ENCODE measurements around the gene PPEF2. TPM values are rescaled to one million over a fixed set of nuclear protein-coding genes. Genes with fewer than 3 reads are reported as not detected.

PPEF2 gene
- polyA plus RNA-seq, 3 donors, result 0.25 TPM; not detected in 2

GRCh38 chr4:75844151-75844662 is 58.0 kb downstream of the PPEF2 start:
- no peak overlapping the region for H3K4me2 ChIP-seq (replicated peaks; ENCODE audit: extremely low read depth, low read length, poor library complexity, severe bottlenecking)
- peaks cover 1 to 3% of the 10 kb centered on the region in 2 donors for H3K4me1 ChIP-seq (ENCODE audit: control insufficient read depth in 1 of 2, insufficient read depth in 2 of 2, low read length in 2 of 2)
- H3K27me3 Mint-ChIP-seq (ENCODE audit: low read depth in 3 of 3), result peaks cover 2 to 3% (median 3%) of the 10 kb centered on the region in 3 donors
- no peak overlapping the region for H3K4me3 Mint-ChIP-seq
- no peak overlapping the region for H3K27ac ChIP-seq (ENCODE audit: low read depth in 1 of 2, low read length in 2 of 2)
- WGBS (ENCODE audit: insufficient coverage), result 83% methylated on average over 1 of the region's 3 CpGs
- no peak overlapping the region for H3K9ac ChIP-seq (ENCODE audit: insufficient read depth, low read length, poor library complexity, severe bottlenecking)
- H3K4me1 Mint-ChIP-seq, result peaks cover 15% of the 10 kb centered on the region
- H3K27ac Mint-ChIP-seq, result no peak overlapping the region
- no peak overlapping the region for H3K4me3 ChIP-seq (replicated peaks in 1 of 3; ENCODE audit: low read depth in 2 of 3, low read length in 3 of 3)
- no peaks in the 10 kb centered on the region for H3K27me3 ChIP-seq (ENCODE audit: control insufficient read depth in 2 of 2, insufficient read depth in 2 of 2, low read length in 2 of 2)
- H3K36me3 ChIP-seq (replicated peaks in 1 of 2; ENCODE audit: control insufficient read depth in 1 of 2, insufficient read depth in 2 of 2, low read length in 2 of 2), result no peaks in the 10 kb centered on the region
- no peaks in the 10 kb centered on the region for H3K9me3 ChIP-seq (replicated peaks in 1 of 2; ENCODE audit: control insufficient read depth in 1 of 2, insufficient read depth in 1 of 2, low read length in 2 of 2)
- no peaks in the 10 kb centered on the region for H3K9me3 Mint-ChIP-seq
- no peaks in the 10 kb centered on the region for H3K36me3 Mint-ChIP-seq
- TF ChIP-seq CTCF (IDR thresholded peaks at IDR 0.05), result no peak
- DNase-seq, result no peak
- no peaks in the 10 kb centered on the region for H3K79me2 ChIP-seq (ENCODE audit: insufficient read depth, low read length)
- no peaks in the 10 kb centered on the region for H4K20me1 ChIP-seq (ENCODE audit: insufficient read depth, low read length)
- no peak overlapping the region for H2AFZ ChIP-seq (ENCODE audit: insufficient read depth, low read depth, low read length, poor library complexity, severe bottlenecking)
- intact Hi-C loops (cut with micrococcal nuclease), result no loop called here

- Mint-ChIP-seq H3K4me1 (peaks cover 12% of the 10 kb centered on the region), H3K4me3 (no peak overlapping the region), H3K27me3 (ENCODE audit: low read depth in 3 of 3) (peaks cover 2 to 3% (median 3%) of the 10 kb centered on the region in 3 donors), H3K27ac (no peak overlapping the region), H3K36me3 (no peaks in the 10 kb centered on the region), H3K9me3 (no peaks in the 10 kb centered on the region)
- Histone ChIP-seq H3K4me1 (ENCODE audit: control insufficient read depth in 1 of 2, insufficient read depth in 2 of 2, low read length in 2 of 2) (peaks cover 0 to 3% of the 10 kb centered on the region in 2 donors), H3K36me3 (replicated peaks in 1 of 2; ENCODE audit: control insufficient read depth in 1 of 2, insufficient read depth in 2 of 2, low read length in 2 of 2) (no peaks in the 10 kb centered on the region), H3K27ac (ENCODE audit: low read depth in 1 of 2, low read length in 2 of 2) (no peak overlapping the region), H3K9ac (ENCODE audit: insufficient read depth, low read length, poor library complexity, severe bottlenecking) (no peak overlapping the region), H3K9me3 (replicated peaks in 1 of 2; ENCODE audit: control insufficient read depth in 1 of 2, insufficient read depth in 1 of 2, low read length in 2 of 2) (no peaks in the 10 kb centered on the region), H3K27me3 (ENCODE audit: control insufficient read depth in 2 of 2, insufficient read depth in 2 of 2, low read length in 2 of 2) (no peaks in the 10 kb centered on the region), H3K79me2 (ENCODE audit: insufficient read depth, low read length) (no peaks in the 10 kb centered on the region), H3K4me3 (replicated peaks in 1 of 3; ENCODE audit: low read depth in 2 of 3, low read length in 3 of 3) (no peak overlapping the region), H4K20me1 (ENCODE audit: insufficient read depth, low read length) (no peaks in the 10 kb centered on the region), H2AFZ (ENCODE audit: insufficient read depth, low read depth, low read length, poor library complexity, severe bottlenecking) (no peak overlapping the region), H3K4me2 (replicated peaks; ENCODE audit: extremely low read depth, low read length, poor library complexity, severe bottlenecking) (no peak overlapping the region)
- TF ChIP-seq CTCF (IDR thresholded peaks at IDR 0.05), result no peak
- 100% methylated on average over 3 of the region's 4 CpGs for WGBS (ENCODE audit: insufficient coverage)
- DNase-seq, result no peak
- intact Hi-C loops (cut with micrococcal nuclease), result no loop called here
These were observed 58.7 kb downstream of the PPEF2 start for GRCh38 chr4:75843596-75843995.
